CD4-positive, CD25-positive, alpha-beta regulatory T cell (primary cell): ENCODE results near the gene DNAH14. TPM values are rescaled to one million over a fixed set of nuclear protein-coding genes. Genes with fewer than 3 reads are reported as not detected.
"Not testable (repeated sequence)": the region's sequence is repeated elsewhere in the genome, so short reads cannot be mapped to it uniquely, and the experiment has no call there.

Experiments
- ATAC-seq, 2 donors: fragments of 150-1000 bp; cut with Tn5 transposase; one replicate each; pipeline ENCODE4 v1.10.0; 2021; ENCODE audit warnings: low read depth in 2 of 2, moderate number of reproducible peaks in 2 of 2, moderate library complexity in 1 of 2
- DNase-seq, 3 donors: peaks; one replicate each; pipeline versions ENCODE4 v3.0.0 to v3.0.0-alpha.2; 2012 to 2022; ENCODE audit warnings: mixed read lengths in 1 of 3
- H3K27ac ChIP-seq: one replicate; pipeline ENCODE4 v1.7.0; 2013; ENCODE audit warnings: mild to moderate bottlenecking, low read length; ENCODE audit not compliant: insufficient read depth, poor library complexity, severe bottlenecking
- H3K27me3 ChIP-seq: one replicate; pipeline ENCODE4 v1.7.0; 2013; ENCODE audit warnings: low read length; ENCODE audit not compliant: control insufficient read depth, insufficient read depth
- H3K36me3 ChIP-seq: one replicate; pipeline ENCODE4 v1.7.0; 2013; ENCODE audit warnings: mild to moderate bottlenecking, low read length, moderate library complexity; ENCODE audit not compliant: control insufficient read depth, insufficient read depth
- H3K4me1 ChIP-seq: 2 replicates; pipeline ENCODE4 v1.7.0; 2013; ENCODE audit warnings: mild to moderate bottlenecking, low read length; ENCODE audit not compliant: insufficient read depth, control insufficient read depth, poor library complexity, severe bottlenecking
- H3K4me3 ChIP-seq: one replicate; pipeline ENCODE4 v1.7.0; 2013; ENCODE audit warnings: low read depth, mild to moderate bottlenecking, low read length, moderate library complexity
- H3K9me3 ChIP-seq, 2 experiments: 1 replicate in 1 of 2; 2 replicates in 1 of 2; pipeline ENCODE4 v1.7.0; 2013; ENCODE audit warnings: low read length in 2 of 2, mild to moderate bottlenecking in 1 of 2, moderate library complexity in 1 of 2; ENCODE audit not compliant: control insufficient read depth in 2 of 2
- H3K27ac Mint-ChIP-seq, 3 donors: one replicate each; pipeline ENCODE4 v1.8.0; 2020 to 2022; ENCODE audit warnings: mild to moderate bottlenecking in 3 of 3, mixed read lengths in 3 of 3, moderate library complexity in 2 of 3
- H3K27me3 Mint-ChIP-seq: one replicate; pipeline ENCODE4 v1.8.0; 2022; ENCODE audit warnings: mild to moderate bottlenecking, mixed read lengths
- H3K36me3 Mint-ChIP-seq: one replicate; pipeline ENCODE4 v1.8.0; 2020; ENCODE audit warnings: mixed read lengths
- H3K4me1 Mint-ChIP-seq, 4 donors: one replicate each; pipeline ENCODE4 v1.8.0; 2020 to 2022; ENCODE audit warnings: mixed read lengths in 4 of 4, mild to moderate bottlenecking in 1 of 4
- H3K4me3 Mint-ChIP-seq, 4 donors: one replicate each; pipeline ENCODE4 v1.8.0; 2020 to 2022; ENCODE audit warnings: mild to moderate bottlenecking in 4 of 4, mixed read lengths in 4 of 4, moderate library complexity in 3 of 4
- H3K9me3 Mint-ChIP-seq, 7 donors: one replicate each; pipeline ENCODE4 v1.8.0; 2020 to 2022; ENCODE audit warnings: mixed read lengths in 7 of 7, mild to moderate bottlenecking in 3 of 7, moderate library complexity in 2 of 7
- polyA plus RNA-seq, 4 donors: library from polyadenylated mRNA; unstranded; fragments of 300-500 nt; fragmentation: Illumina TruSeq; gene quantifications; one replicate each; pipeline ENCODE4 v1.2.3, GENCODE V29; 2021
- total RNA-seq: library from RNA; stranded (reverse); gene quantifications from one replicate; pipeline ENCODE4 v1.2.3, GENCODE V29; 2022

Gene DNAH14
- total and polyA plus RNA-seq, 5 donors from 2014 or later = 0.02 to 0.13 TPM; not detected in 3

GRCh38 chr1:225119307-225119706 lies 189.8 kb downstream of the DNAH14 start:
- Mint-ChIP-seq H3K27me3 (no peaks in the 10 kb centered on the region), H3K4me1 (no peaks in the 10 kb centered on the region), H3K4me3 (no peak overlapping the region), H3K9me3 (peaks cover 0 to 1% (median 0%) of the 10 kb centered on the region in 7 donors), H3K36me3 (no peaks in the 10 kb centered on the region), H3K27ac (no peak overlapping the region)
- H3K9me3 ChIP-seq = no peaks in the 10 kb centered on the region
- no peaks in the 10 kb centered on the region for H3K27me3 ChIP-seq
- DNase-seq (no peak), ATAC-seq (no peak)
- H3K4me1 ChIP-seq = no peaks in the 10 kb centered on the region
- no peak overlapping the region for H3K4me3 ChIP-seq
- H3K36me3 ChIP-seq = no peaks in the 10 kb centered on the region
- no peak overlapping the region for H3K27ac ChIP-seq

- no peaks in the 10 kb centered on the region for H3K9me3 ChIP-seq
- Mint-ChIP-seq H3K27ac (no peak overlapping the region), H3K27me3 (no peaks in the 10 kb centered on the region), H3K4me3 (no peak overlapping the region), H3K4me1 (no peaks in the 10 kb centered on the region), H3K36me3 (no peaks in the 10 kb centered on the region), H3K9me3 (peaks cover 0 to 1% (median 0%) of the 10 kb centered on the region in 7 donors)
- no peaks in the 10 kb centered on the region for H3K27me3 ChIP-seq
- H3K27ac ChIP-seq = no peak overlapping the region
- H3K4me3 ChIP-seq = no peak overlapping the region
- DNase-seq (no peak), ATAC-seq (no peak)
- H3K4me1 ChIP-seq = no peaks in the 10 kb centered on the region
- H3K36me3 ChIP-seq = no peaks in the 10 kb centered on the region
Observed at GRCh38 chr1:225121095-225121494, 191.6 kb downstream of the DNAH14 start.

- no peak overlapping the region for H3K4me3 Mint-ChIP-seq
- no peaks in the 10 kb centered on the region for H3K4me1 Mint-ChIP-seq
- no peak overlapping the region for H3K27ac ChIP-seq
- no peak overlapping the region for H3K27ac Mint-ChIP-seq
- peaks cover 3 to 17% (median 4%) of the 10 kb centered on the region in 7 donors for H3K9me3 Mint-ChIP-seq
- H3K27me3 ChIP-seq = no peaks in the 10 kb centered on the region
- peaks cover 4% of the 10 kb centered on the region in 2 experiments for H3K9me3 ChIP-seq
- H3K4me1 ChIP-seq = no peaks in the 10 kb centered on the region
- no peaks in the 10 kb centered on the region for H3K27me3 Mint-ChIP-seq
- ATAC-seq = no peak
- H3K36me3 ChIP-seq = no peaks in the 10 kb centered on the region
- H3K36me3 Mint-ChIP-seq = no peaks in the 10 kb centered on the region
- H3K4me3 ChIP-seq = no peak overlapping the region
- no peak for DNase-seq
Observed at GRCh38 chr1:225131869-225132268, 202.4 kb downstream of the DNAH14 start.

GRCh38 chr1:225137976-225138375 lies 208.5 kb downstream of the DNAH14 start:
- no peak for ATAC-seq
- Mint-ChIP-seq H3K27ac (no peak overlapping the region), H3K9me3 (peaks cover 1 to 17% (median 5%) of the 10 kb centered on the region in 7 donors), H3K27me3 (no peaks in the 10 kb centered on the region), H3K36me3 (no peaks in the 10 kb centered on the region), H3K4me1 (no peaks in the 10 kb centered on the region), H3K4me3 (no peak overlapping the region)
- no peak overlapping the region for H3K4me3 ChIP-seq
- no peaks in the 10 kb centered on the region for H3K36me3 ChIP-seq
- no peak overlapping the region for H3K27ac ChIP-seq
- H3K27me3 ChIP-seq = no peaks in the 10 kb centered on the region
- no peak for DNase-seq
- no peaks in the 10 kb centered on the region for H3K4me1 ChIP-seq
- peaks cover 4% of the 10 kb centered on the region in 2 experiments for H3K9me3 ChIP-seq

- DNase-seq (no peak), ATAC-seq (no peak)
- H3K36me3 Mint-ChIP-seq = no peaks in the 10 kb centered on the region
- H3K27me3 ChIP-seq = no peaks in the 10 kb centered on the region
- no peaks in the 10 kb centered on the region for H3K27me3 Mint-ChIP-seq
- no peak overlapping the region for H3K27ac Mint-ChIP-seq
- H3K4me3 ChIP-seq = no peak overlapping the region
- no peaks in the 10 kb centered on the region for H3K9me3 ChIP-seq
- no peaks in the 10 kb centered on the region for H3K36me3 ChIP-seq
- no peak overlapping the region for H3K4me3 Mint-ChIP-seq
- no peak overlapping the region for H3K27ac ChIP-seq
- peaks cover 0 to 4% (median 0%) of the 10 kb centered on the region in 7 donors for H3K9me3 Mint-ChIP-seq
- no peaks in the 10 kb centered on the region for H3K4me1 ChIP-seq
- no peaks in the 10 kb centered on the region for H3K4me1 Mint-ChIP-seq
Observed at GRCh38 chr1:225143001-225143400, 213.5 kb downstream of the DNAH14 start.

- DNase-seq (no peak), ATAC-seq (no peak)
- H3K4me1 Mint-ChIP-seq = no peaks in the 10 kb centered on the region
- H3K36me3 Mint-ChIP-seq = no peaks in the 10 kb centered on the region
- Histone ChIP-seq H3K27me3 (no peaks in the 10 kb centered on the region), H3K36me3 (no peaks in the 10 kb centered on the region), H3K4me3 (no peak overlapping the region), H3K27ac (no peak overlapping the region), H3K9me3 (no peaks in the 10 kb centered on the region), H3K4me1 (no peaks in the 10 kb centered on the region)
- H3K27me3 Mint-ChIP-seq = no peaks in the 10 kb centered on the region
- H3K4me3 Mint-ChIP-seq = no peak overlapping the region
- H3K27ac Mint-ChIP-seq = no peak overlapping the region
- H3K9me3 Mint-ChIP-seq = peaks cover 0 to 2% (median 0%) of the 10 kb centered on the region in 7 donors
Observed at GRCh38 chr1:225146478-225146877, 217.0 kb downstream of the DNAH14 start.

GRCh38 chr1:225147791-225148190 lies 218.3 kb downstream of the DNAH14 start:
- ATAC-seq, H3K27ac ChIP-seq, H3K4me3 Mint-ChIP-seq, H3K4me1 Mint-ChIP-seq, DNase-seq, H3K9me3 ChIP-seq, H3K36me3 Mint-ChIP-seq, H3K4me1 ChIP-seq, H3K27ac Mint-ChIP-seq, H3K27me3 ChIP-seq, H3K9me3 Mint-ChIP-seq, H3K4me3 ChIP-seq, H3K36me3 ChIP-seq, H3K27me3 Mint-ChIP-seq: not testable (repeated sequence)

- Mint-ChIP-seq H3K9me3 (peaks cover 0 to 2% (median 0%) of the 10 kb centered on the region in 7 donors), H3K27ac (no peak overlapping the region), H3K4me1 (peaks cover 0 to 4% (median 0%) of the 10 kb centered on the region in 4 donors), H3K4me3 (no peak overlapping the region), H3K36me3 (no peaks in the 10 kb centered on the region), H3K27me3 (no peaks in the 10 kb centered on the region)
- no peaks in the 10 kb centered on the region for H3K4me1 ChIP-seq
- ATAC-seq = no peak
- H3K36me3 ChIP-seq = no peaks in the 10 kb centered on the region
- no peak overlapping the region for H3K4me3 ChIP-seq
- no peak overlapping the region for H3K27ac ChIP-seq
- no peak for DNase-seq
- no peaks in the 10 kb centered on the region for H3K9me3 ChIP-seq
- no peaks in the 10 kb centered on the region for H3K27me3 ChIP-seq
Observed at GRCh38 chr1:225152061-225152460, 222.6 kb downstream of the DNAH14 start.
